ENCODE data around the gene ADAT3. TPM values are rescaled to one million over a fixed set of nuclear protein-coding genes. Genes with fewer than 3 reads are reported as not detected.

The ADAT3 gene
- total and polyA plus RNA-seq, 2 experiments from 2014 or later, result 2.4 to 11.0 TPM

- H3K36me3 ChIP-seq (replicated peaks; ENCODE audit: insufficient read depth, low read depth), result no peaks in the 10 kb centered on the region
- peaks cover 96% of the 10 kb centered on the region for H3K79me2 ChIP-seq
- no peaks in the 10 kb centered on the region for H3K27me3 ChIP-seq
- H3K9me3 ChIP-seq (ENCODE audit: low read depth), result no peaks in the 10 kb centered on the region
- H3K27ac ChIP-seq, result no peak overlapping the region
- no peak overlapping the region for H3K4me3 ChIP-seq
- no peak overlapping the region for H2AFZ ChIP-seq
- H3K9me2 ChIP-seq (replicated peaks; ENCODE audit: insufficient read depth), result no peaks in the 10 kb centered on the region
- DNase-seq (ENCODE audit: low spot score), result no peak
- H3K4me1 ChIP-seq (ENCODE audit: insufficient read depth), result no peaks in the 10 kb centered on the region
- TF ChIP-seq EZH2phosphoT487 (IDR thresholded peaks at IDR 0.05; ENCODE audit: low read depth, severe bottlenecking, unreplicated experiment) (no peak), CTCF (IDR thresholded peaks at IDR 0.05; ENCODE audit: poor library complexity) (no peak), EZH2 (IDR thresholded peaks at IDR 0.05; ENCODE audit: borderline replicate concordance) (no peak)
- 96% methylated on average over 44 of the region's 44 CpGs for WGBS (ENCODE audit: low lambda C conversion rate, missing lambda C conversion rate)
- peaks cover 54% of the 10 kb centered on the region for H4K20me1 ChIP-seq (ENCODE audit: insufficient read depth, poor library complexity, severe bottlenecking)
- H3K4me2 ChIP-seq, result no peak overlapping the region
These were observed 44.3 kb downstream of the ADAT3 start for GRCh38 chr19:1949304-1950101.

GRCh38 chr19:1950640-1951039, 45.4 kb downstream of the ADAT3 start:
- DNase-seq (ENCODE audit: low spot score), result no peak
- TF ChIP-seq EZH2phosphoT487 (IDR thresholded peaks at IDR 0.05; ENCODE audit: low read depth, severe bottlenecking, unreplicated experiment), result no peak
- no peak for TF ChIP-seq EZH2 (IDR thresholded peaks at IDR 0.05; ENCODE audit: borderline replicate concordance)
- no peak for TF ChIP-seq CTCF (IDR thresholded peaks at IDR 0.05; ENCODE audit: poor library complexity)

GRCh38 chr19:1952635-1953034, 47.4 kb downstream of the ADAT3 start:
- no peak overlapping the region for H3K4me2 ChIP-seq
- TF ChIP-seq EZH2phosphoT487 (IDR thresholded peaks at IDR 0.05; ENCODE audit: low read depth, severe bottlenecking, unreplicated experiment), result no peak
- TF ChIP-seq EZH2 (IDR thresholded peaks at IDR 0.05; ENCODE audit: borderline replicate concordance), result no peak
- no peak for TF ChIP-seq CTCF (IDR thresholded peaks at IDR 0.05; ENCODE audit: poor library complexity)
- H3K4me1 ChIP-seq (ENCODE audit: insufficient read depth), result no peaks in the 10 kb centered on the region
- H3K27ac ChIP-seq, result no peak overlapping the region
- WGBS (ENCODE audit: low lambda C conversion rate, missing lambda C conversion rate), result 96% methylated on average over 20 of the region's 21 CpGs
- DNase-seq (ENCODE audit: low spot score), result no peak
- peaks cover 55% of the 10 kb centered on the region for H4K20me1 ChIP-seq (ENCODE audit: insufficient read depth, poor library complexity, severe bottlenecking)
- no peaks in the 10 kb centered on the region for H3K9me2 ChIP-seq (replicated peaks; ENCODE audit: insufficient read depth)
- no peaks in the 10 kb centered on the region for H3K9me3 ChIP-seq (ENCODE audit: low read depth)
- H3K4me3 ChIP-seq, result no peak overlapping the region
- H2AFZ ChIP-seq, result no peak overlapping the region
- H3K79me2 ChIP-seq, result peaks cover 94% of the 10 kb centered on the region
- no peaks in the 10 kb centered on the region for H3K36me3 ChIP-seq (replicated peaks; ENCODE audit: insufficient read depth, low read depth)
- no peaks in the 10 kb centered on the region for H3K27me3 ChIP-seq

More at GRCh38 chr19:1950640-1951039, 45.4 kb downstream of the ADAT3 start:
- Histone ChIP-seq H4K20me1 (ENCODE audit: insufficient read depth, poor library complexity, severe bottlenecking) (peaks cover 53% of the 10 kb centered on the region), H3K27me3 (no peaks in the 10 kb centered on the region), H3K4me3 (no peak overlapping the region), H3K79me2 (peaks cover 95% of the 10 kb centered on the region), H3K36me3 (replicated peaks; ENCODE audit: insufficient read depth, low read depth) (no peaks in the 10 kb centered on the region), H3K9me2 (replicated peaks; ENCODE audit: insufficient read depth) (no peaks in the 10 kb centered on the region), H3K27ac (no peak overlapping the region), H3K4me1 (ENCODE audit: insufficient read depth) (no peaks in the 10 kb centered on the region), H3K9me3 (ENCODE audit: low read depth) (no peaks in the 10 kb centered on the region), H2AFZ (no peak overlapping the region), H3K4me2 (no peak overlapping the region)
- 98% methylated on average over 16 of the region's 16 CpGs for whole genome bisulfite sequencing (ENCODE audit: low lambda C conversion rate, missing lambda C conversion rate)
